Measurements from ENCODE around the gene TRIO.

TRIO gene

DNA sequence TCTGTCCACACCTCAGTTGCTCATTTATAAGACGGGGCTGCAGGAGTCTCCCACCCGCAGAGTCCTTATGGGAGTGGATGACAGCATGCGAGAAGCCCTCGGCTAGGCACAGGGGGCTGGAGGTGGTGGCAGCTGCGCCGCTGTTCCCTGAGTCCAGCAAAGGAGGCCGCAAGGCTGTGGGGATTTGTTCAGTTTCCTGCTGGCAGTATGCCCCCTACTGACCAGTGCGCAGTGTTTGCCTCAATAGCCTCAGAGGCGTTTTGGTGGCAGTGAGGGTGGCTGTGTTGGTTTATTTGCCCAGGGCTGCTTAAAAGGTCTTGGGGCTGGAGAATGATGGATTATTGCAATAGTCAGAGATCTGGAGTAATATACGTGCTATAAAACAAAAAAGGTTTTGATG, 262.1 kb downstream of the TRIO start:
- TF ChIP-seq, protein P1, sequence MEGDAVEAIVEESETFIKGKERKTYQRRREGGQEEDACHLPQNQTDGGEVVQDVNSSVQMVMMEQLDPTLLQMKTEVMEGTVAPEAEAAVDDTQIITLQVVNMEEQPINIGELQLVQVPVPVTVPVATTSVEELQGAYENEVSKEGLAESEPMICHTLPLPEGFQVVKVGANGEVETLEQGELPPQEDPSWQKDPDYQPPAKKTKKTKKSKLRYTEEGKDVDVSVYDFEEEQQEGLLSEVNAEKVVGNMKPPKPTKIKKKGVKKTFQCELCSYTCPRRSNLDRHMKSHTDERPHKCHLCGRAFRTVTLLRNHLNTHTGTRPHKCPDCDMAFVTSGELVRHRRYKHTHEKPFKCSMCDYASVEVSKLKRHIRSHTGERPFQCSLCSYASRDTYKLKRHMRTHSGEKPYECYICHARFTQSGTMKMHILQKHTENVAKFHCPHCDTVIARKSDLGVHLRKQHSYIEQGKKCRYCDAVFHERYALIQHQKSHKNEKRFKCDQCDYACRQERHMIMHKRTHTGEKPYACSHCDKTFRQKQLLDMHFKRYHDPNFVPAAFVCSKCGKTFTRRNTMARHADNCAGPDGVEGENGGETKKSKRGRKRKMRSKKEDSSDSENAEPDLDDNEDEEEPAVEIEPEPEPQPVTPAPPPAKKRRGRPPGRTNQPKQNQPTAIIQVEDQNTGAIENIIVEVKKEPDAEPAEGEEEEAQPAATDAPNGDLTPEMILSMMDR (conservative IDR thresholded peaks at IDR 0.05; ENCODE audit: low read length) = no peak
- H3K4me3 ChIP-seq (ENCODE audit: low read length) = no peak overlapping the region
- no peak for DNase-seq (ENCODE audit: low read depth)

DNA sequence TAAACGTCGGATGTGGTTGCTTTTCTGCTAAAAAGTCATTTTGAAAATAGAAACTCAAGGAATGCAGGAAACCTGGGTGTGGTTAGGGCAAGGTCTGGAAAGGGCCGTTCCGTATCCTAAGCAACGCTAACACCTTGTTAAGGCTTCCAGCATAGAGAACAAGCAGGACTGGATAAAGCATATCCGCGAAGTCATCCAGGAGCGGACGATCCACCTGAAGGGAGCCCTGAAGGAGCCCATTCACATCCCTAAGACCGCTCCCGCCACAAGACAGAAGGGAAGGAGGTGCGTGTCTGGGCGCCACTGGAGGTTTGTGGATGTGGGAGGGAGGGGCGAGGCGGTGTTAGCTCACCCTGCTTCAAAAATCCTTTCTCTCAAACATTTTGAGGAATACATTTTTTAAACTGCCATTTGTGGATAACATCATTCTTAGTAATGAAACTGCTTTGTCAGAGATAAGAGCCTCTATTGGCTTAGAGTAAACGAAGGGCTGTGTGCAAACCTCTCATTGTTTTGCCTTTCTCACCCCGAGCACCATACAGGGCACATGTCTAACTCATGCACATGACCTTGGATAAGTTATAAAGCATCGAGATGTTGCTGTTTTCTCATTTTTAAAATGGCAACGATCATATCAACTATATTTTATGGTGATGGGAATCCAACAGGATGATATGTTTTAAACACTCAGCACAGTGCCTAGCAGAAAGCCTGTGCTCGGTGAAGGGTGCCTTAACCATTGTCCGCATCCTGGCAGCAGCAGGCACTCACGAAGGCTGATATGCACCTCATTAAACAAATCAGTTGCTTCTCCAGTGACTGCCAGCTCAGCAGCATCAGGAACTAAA, 262.8 kb downstream of the TRIO start:
- H3K4me3 ChIP-seq (ENCODE audit: low read length) = no peak overlapping the region
- TF ChIP-seq, protein P1 (conservative IDR thresholded peaks at IDR 0.05; ENCODE audit: low read length) = no peak
- DNase-seq (ENCODE audit: low read depth) = no peak

GRCh38 chr5:14406554-14406849, 263.4 kb downstream of the TRIO start:
- peak; percentile 74 for DNase-seq (ENCODE audit: low read depth)
- H3K4me3 ChIP-seq (ENCODE audit: low read length) = no peak overlapping the region
- TF ChIP-seq, protein P1 (conservative IDR thresholded peaks at IDR 0.05; ENCODE audit: low read length) = no peak

DNA sequence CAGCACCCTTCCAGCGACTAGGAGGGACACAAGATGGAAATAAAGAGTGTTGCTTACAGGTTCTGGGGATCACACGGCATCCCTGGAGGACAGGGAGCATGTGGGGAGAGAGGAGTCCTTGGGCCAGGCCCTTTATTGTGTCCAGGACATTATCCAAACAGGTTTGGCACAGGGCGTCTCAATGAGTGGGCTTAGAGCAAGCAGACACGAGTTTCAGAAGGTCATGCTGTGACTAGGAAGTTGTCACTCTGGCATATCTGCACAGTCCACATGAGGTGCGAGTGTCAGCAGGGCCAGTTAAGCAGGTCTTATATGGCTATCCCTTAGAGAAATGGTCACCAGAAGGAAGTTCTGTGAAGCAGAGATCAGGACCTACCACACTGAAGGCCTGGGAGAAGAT, 263.9 kb downstream of the TRIO start:
- TF ChIP-seq, protein P1 (conservative IDR thresholded peaks at IDR 0.05; ENCODE audit: low read length) = no peak
- no peak for DNase-seq (ENCODE audit: low read depth)
- H3K4me3 ChIP-seq (ENCODE audit: low read length) = no peak overlapping the region

DNA sequence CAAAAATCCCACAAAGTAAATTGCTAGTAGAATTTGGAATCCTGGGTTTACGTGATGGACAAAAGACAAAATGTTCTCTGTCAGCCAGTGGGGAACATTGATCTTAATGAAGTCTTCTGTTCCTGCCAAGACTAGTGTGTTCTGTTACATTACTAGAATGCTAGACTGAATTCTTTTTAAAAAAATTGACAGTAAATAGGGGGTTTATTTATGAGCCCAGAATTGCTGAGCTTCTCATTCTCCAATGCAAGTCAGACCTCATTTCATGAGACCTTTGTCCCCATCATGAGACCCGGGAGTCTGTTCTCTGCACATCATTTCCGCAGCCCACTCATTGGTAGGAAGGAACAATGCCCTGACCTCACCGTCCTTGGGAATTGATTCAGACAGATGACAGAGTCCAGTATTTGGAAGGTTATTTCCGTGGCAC, 264.6 kb downstream of the TRIO start:
- H3K4me3 ChIP-seq (ENCODE audit: low read length) = no peak overlapping the region
- TF ChIP-seq, protein P1 (conservative IDR thresholded peaks at IDR 0.05; ENCODE audit: low read length) = no peak
- no peak for DNase-seq (ENCODE audit: low read depth)

- H3K4me3 ChIP-seq (ENCODE audit: low read length) = no peak overlapping the region
- TF ChIP-seq, protein P1 (conservative IDR thresholded peaks at IDR 0.05; ENCODE audit: low read length) = peak; percentile 18
- DNase-seq (ENCODE audit: low read depth) = no peak
Measured at GRCh38 chr5:14408969-14409586, 265.9 kb downstream of the TRIO start.

DNA sequence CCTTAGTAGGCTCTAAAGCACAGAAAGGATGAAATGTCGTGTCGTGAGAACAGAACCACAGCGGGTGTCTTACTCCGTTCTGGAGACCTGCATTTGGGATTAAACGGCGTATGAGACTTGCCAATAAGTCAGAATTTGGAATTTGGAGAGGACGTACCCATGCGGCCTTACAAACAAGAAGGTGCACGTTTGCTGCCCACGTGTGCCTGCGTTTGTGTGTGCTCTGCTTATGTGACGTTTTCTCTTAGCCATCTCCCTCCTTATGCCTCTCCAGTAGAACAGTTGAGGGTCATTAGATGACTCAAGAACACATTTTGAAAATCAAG, 266.9 kb downstream of the TRIO start:
- H3K4me3 ChIP-seq (ENCODE audit: low read length) = no peak overlapping the region
- TF ChIP-seq, protein P1 (conservative IDR thresholded peaks at IDR 0.05; ENCODE audit: low read length) = no peak

More for the DNA sequence above, 266.9 kb downstream of the TRIO start:
- DNase-seq (ENCODE audit: low read depth) = peak; percentile 40
